ENCODE results near the gene DNASE1L2.

DNASE1L2 gene

DNA sequence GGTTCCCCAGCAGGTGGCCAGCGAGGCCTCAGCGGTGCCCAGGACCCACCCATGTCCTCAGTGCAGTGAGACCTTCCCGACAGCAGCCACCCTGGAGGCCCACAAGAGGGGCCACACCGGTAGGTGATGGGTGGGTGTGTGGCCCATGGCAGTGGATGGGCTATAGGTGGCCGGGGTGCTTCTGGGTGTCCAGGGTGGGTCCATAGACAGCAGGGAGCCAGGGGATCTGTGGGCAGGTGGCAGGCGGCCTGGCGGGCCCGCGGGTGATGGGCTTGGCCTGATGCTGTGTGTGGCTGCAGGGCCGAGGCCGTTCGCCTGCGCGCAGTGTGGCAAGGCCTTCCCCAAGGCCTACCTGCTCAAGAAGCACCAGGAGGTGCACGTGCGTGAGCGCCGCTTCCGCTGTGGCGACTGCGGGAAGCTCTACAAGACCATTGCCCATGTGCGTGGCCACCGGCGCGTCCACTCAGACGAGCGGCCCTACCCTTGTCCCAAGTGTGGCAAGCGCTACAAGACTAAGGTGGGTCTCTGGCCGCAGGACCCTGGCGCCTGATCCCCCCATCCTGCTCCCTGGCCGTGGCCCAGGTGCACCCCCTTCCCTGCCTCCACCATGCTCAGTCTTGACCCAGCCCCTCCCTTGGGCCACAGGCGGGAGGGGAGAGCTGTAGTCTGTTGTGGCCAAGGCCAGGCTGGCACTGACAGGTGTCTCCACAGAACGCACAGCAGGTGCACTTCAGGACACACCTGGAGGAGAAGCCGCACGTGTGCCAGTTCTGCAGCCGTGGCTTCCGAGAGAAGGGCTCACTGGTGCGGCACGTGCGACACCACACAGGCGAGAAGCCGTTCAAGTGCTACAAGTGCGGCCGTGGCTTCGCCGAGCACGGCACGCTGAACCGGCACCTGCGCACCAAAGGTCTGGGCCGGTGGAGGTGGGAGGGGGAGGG is 2.1 kb upstream of the DNASE1L2 start:
- no peak for DNase-seq (ENCODE audit: low read depth)
- TF ChIP-seq, protein P1, sequence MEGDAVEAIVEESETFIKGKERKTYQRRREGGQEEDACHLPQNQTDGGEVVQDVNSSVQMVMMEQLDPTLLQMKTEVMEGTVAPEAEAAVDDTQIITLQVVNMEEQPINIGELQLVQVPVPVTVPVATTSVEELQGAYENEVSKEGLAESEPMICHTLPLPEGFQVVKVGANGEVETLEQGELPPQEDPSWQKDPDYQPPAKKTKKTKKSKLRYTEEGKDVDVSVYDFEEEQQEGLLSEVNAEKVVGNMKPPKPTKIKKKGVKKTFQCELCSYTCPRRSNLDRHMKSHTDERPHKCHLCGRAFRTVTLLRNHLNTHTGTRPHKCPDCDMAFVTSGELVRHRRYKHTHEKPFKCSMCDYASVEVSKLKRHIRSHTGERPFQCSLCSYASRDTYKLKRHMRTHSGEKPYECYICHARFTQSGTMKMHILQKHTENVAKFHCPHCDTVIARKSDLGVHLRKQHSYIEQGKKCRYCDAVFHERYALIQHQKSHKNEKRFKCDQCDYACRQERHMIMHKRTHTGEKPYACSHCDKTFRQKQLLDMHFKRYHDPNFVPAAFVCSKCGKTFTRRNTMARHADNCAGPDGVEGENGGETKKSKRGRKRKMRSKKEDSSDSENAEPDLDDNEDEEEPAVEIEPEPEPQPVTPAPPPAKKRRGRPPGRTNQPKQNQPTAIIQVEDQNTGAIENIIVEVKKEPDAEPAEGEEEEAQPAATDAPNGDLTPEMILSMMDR (IDR thresholded peaks at IDR 0.05; ENCODE audit: low read depth, low read length): no peak
- no peak for TF ChIP-seq MYC (IDR thresholded peaks at IDR 0.05; ENCODE audit: low read depth, low read length)
- no peak for TF ChIP-seq POLR2A (IDR thresholded peaks at IDR 0.05; ENCODE audit: extremely low read depth, insufficient read length)
- TF ChIP-seq, protein P2, sequence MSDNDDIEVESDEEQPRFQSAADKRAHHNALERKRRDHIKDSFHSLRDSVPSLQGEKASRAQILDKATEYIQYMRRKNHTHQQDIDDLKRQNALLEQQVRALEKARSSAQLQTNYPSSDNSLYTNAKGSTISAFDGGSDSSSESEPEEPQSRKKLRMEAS (IDR thresholded peaks at IDR 0.05; ENCODE audit: low read depth, low read length): no peak
- H3K4me3 ChIP-seq (ENCODE audit: low read depth, low read length): no peak overlapping the region

DNA sequence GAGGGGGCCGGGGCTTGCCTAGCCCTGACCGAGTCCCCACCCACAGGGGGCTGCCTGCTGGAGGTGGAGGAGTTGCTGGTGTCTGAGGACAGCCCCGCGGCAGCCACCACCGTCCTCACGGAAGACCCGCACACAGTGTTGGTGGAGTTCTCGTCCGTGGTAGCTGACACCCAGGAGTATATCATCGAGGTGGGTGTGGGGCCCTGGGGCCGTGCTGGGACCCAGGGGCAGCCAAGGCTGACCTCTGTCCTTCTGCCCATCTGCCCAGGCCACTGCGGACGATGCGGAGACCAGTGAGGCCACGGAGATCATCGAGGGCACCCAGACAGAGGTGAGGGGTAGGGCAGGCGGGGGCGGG is 1.5 kb upstream of the DNASE1L2 start:
- DNase-seq (ENCODE audit: low read depth): no peak
- H3K4me3 ChIP-seq (ENCODE audit: low read depth, low read length): no peak overlapping the region
- TF ChIP-seq MYC (IDR thresholded peaks at IDR 0.05; ENCODE audit: low read depth, low read length) (no peak), POLR2A (IDR thresholded peaks at IDR 0.05; ENCODE audit: extremely low read depth, insufficient read length) (no peak)
- TF ChIP-seq, protein P1 (IDR thresholded peaks at IDR 0.05; ENCODE audit: low read depth, low read length): no peak
- TF ChIP-seq, protein P2 (IDR thresholded peaks at IDR 0.05; ENCODE audit: low read depth, low read length): no peak

DNA sequence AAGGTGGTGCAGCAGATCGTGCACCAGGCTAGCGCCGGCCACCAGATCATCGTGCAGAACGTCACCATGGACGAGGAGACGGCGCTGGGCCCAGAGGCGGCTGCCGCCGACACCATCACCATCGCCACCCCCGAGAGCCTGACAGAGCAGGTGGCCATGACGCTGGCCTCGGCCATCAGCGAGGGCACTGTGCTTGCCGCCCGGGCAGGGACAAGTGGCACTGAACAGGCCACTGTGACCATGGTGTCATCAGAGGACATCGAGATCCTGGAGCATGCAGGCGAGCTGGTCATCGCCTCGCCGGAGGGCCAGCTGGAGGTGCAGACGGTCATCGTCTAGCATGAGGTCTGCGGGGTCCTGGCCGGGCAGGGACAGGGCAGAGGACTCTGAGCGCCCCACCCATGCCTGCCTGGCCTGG is 1.0 kb upstream of the DNASE1L2 start:
- no peak overlapping the region for H3K4me3 ChIP-seq (ENCODE audit: low read depth, low read length)
- TF ChIP-seq, protein P1 (IDR thresholded peaks at IDR 0.05; ENCODE audit: low read depth, low read length): no peak
- TF ChIP-seq MYC (IDR thresholded peaks at IDR 0.05; ENCODE audit: low read depth, low read length) (no peak), POLR2A (IDR thresholded peaks at IDR 0.05; ENCODE audit: extremely low read depth, insufficient read length) (no peak)
- TF ChIP-seq, protein P2 (IDR thresholded peaks at IDR 0.05; ENCODE audit: low read depth, low read length): no peak
- DNase-seq (ENCODE audit: low read depth): no peak

DNA sequence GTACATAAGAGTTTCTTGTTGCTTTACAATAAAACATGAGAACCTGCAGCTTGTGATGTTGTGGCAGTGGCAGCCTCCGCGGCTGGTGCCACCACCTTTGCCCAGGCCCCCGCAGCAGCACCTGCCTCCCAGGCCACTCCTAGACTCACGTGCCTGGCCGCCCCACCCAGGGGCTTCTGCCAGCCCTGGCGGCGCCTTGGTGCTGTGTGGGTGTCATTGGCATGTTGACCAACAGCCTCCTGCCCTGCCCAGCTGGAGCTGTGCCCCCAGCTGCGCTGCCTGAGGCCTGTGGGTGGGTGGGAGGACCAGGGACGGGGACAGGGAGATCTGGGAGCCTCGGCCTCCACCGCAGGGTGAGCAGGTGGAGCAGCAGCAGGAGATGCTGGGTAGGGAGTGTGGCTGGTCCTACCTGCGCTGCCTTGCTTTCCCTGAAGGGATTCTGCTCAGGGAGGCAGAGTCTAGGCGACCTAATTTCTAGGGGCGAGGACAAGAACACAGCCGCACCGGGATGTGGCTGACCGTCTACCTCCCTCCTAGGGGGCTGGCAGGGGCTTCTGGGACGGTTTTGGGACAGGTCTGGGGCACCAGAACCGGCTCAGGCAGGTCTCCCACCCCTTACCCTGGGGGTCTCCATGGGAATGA is 428 bp upstream of the DNASE1L2 start:
- DNase-seq (ENCODE audit: low read depth): no peak
- no peak for TF ChIP-seq MYC (IDR thresholded peaks at IDR 0.05; ENCODE audit: low read depth, low read length)
- TF ChIP-seq POLR2A (IDR thresholded peaks at IDR 0.05; ENCODE audit: extremely low read depth, insufficient read length): no peak
- TF ChIP-seq, protein P1 (IDR thresholded peaks at IDR 0.05; ENCODE audit: low read depth, low read length): no peak
- TF ChIP-seq, protein P2 (IDR thresholded peaks at IDR 0.05; ENCODE audit: low read depth, low read length): no peak
- no peak overlapping the region for H3K4me3 ChIP-seq (ENCODE audit: low read depth, low read length)

DNA sequence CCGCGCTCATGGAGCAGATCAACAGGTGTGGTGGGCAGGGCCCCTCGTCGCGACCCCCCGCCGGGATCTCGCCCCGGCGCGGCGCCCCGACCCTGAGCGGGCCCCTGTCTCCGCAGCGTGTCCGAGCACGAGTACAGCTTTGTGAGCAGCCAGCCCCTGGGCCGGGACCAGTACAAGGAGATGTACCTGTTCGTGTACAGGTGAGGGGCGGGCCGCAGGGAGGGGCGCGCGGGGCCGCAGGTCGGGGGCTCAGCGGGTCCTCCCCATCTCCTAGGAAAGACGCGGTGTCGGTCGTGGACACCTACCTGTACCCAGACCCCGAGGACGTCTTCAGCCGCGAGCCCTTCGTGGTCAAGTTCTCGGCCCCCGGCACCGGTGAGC is 848 bp downstream of the DNASE1L2 start:
- DNase-seq (ENCODE audit: low read depth): no peak
- no peak overlapping the region for H3K4me3 ChIP-seq (ENCODE audit: low read depth, low read length)
- TF ChIP-seq, protein P2 (IDR thresholded peaks at IDR 0.05; ENCODE audit: low read depth, low read length): no peak
- TF ChIP-seq POLR2A (IDR thresholded peaks at IDR 0.05; ENCODE audit: extremely low read depth, insufficient read length) (no peak), MYC (IDR thresholded peaks at IDR 0.05; ENCODE audit: low read depth, low read length) (no peak)
- TF ChIP-seq, protein P1 (IDR thresholded peaks at IDR 0.05; ENCODE audit: low read depth, low read length): no peak

Measured in NB4 (cell line).